GM21381 (cell line): ENCODE data around the gene OPN4.

Experiments
- ATAC-seq: cut with Tn5 transposase; IDR thresholded peaks from one replicate; pipeline ENCODE4 v1.9.1; 2021; ENCODE audit warnings: mild to moderate bottlenecking, moderate library complexity; ENCODE audit not compliant: unreplicated experiment

OPN4 gene

GRCh38 chr10:86647773-86648703 lies 6.3 kb upstream of the OPN4 start:
- ATAC-seq = no peak

DNA sequence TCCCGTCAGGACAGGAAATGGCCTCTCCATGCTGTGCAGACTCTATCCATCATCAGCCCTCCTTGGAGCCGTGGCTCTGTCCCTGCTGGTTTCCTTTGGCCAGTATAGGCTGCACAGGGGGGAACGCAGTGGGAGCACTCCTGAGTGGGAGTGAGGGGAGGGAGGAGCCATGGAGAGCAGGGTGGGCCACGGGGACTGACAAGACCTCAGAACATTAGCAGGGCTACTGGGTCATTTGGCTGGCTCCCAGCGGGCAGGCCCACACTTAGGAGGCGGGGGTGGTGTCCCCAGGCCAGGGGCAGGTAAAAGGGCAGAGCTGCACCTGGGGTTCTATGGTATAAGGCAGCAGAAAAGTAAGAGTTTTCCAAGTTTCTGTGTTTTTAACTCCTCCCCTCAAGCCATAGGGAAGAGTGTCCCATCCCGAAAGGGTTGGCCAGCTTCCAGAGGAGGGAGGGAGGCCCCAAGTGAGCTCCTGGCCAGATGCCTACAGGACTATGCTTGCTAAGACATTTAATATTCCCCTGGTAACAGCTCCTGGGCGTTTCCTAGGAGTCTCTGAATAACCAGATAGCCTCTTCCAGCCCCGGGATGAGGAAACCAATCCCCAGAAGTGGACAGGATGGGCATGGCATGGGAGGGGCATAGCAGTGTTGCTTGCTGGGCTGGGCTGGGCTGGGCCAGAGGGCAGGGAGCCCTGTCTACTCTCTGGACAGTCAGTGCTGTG lies 5.5 kb upstream of the OPN4 start:
- no peak for ATAC-seq

DNA sequence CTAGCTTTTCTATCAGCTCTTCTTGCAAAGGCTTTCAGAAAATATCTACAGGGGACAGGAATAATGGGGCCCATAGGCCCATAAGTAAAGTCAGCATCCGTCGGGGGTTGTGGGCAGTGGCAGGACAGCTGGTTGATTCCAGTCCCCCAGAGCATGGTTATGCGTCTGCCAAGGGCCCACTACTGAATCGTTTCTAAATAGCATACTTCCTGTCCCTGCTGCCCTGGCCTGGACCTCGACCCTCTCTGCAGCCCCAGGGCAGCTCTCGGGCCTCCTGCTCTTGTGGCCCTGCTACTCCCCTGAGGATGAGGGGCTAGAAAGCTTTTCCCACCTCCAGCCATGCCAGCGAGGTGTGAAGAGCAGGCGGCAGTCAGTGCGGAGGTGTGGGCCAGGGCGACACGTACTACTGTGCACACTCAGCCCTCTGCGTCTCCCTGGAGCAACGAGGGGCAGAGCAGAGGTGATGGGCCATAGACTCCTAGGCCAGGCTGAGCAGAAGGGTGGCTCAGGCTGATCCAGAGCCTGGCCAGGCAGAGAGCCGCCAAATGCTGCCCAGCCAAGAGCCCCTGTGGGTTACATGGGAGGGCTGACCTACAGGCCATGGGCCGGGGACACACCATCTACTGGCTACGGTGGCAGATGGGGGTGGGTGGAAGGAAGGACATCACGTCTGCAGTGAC lies 4.7 kb upstream of the OPN4 start:
- ATAC-seq = no peak

DNA sequence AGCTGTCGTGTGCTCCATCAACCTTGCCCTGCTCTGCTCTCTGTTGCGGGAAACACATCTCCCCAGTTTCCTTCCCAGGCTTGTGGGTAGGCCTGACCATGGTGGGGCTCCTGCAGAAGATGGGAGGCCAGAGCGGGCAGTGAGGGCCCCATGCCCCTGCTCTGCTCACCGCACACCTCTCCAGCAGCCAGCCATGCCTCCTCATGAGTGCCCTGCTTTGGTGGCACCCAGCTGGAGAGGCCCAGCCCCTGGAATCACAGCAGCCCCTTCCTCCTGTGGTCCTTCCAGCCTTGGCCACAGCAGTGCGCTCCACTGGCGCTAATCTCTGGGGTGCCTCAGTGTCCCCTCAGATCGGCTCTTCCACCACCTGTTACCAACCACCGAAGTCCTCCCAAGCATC lies 4.2 kb upstream of the OPN4 start:
- no peak for ATAC-seq

DNA sequence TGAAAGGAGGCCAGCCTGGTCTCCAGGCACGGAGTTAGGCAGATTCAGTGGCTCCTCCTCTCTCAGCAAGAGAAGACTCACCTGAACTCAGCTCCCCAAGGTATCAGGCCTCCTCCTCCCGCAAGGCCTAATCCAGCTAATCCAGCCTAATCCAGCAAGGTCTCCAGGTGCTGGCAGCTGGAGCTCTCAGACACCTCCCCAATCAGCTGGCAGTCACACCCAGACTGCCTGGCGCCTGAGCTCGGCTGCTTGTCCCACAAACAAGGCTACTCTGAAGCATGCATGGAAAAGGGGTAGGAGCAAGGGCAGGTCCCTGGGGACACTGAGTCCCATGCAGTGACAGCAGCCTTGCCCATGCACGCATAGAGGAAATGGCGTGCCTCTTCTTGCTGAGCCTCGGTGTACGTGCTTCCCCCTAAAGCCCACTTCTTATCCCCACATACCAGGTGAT lies 3.3 kb upstream of the OPN4 start:
- ATAC-seq = no peak

DNA sequence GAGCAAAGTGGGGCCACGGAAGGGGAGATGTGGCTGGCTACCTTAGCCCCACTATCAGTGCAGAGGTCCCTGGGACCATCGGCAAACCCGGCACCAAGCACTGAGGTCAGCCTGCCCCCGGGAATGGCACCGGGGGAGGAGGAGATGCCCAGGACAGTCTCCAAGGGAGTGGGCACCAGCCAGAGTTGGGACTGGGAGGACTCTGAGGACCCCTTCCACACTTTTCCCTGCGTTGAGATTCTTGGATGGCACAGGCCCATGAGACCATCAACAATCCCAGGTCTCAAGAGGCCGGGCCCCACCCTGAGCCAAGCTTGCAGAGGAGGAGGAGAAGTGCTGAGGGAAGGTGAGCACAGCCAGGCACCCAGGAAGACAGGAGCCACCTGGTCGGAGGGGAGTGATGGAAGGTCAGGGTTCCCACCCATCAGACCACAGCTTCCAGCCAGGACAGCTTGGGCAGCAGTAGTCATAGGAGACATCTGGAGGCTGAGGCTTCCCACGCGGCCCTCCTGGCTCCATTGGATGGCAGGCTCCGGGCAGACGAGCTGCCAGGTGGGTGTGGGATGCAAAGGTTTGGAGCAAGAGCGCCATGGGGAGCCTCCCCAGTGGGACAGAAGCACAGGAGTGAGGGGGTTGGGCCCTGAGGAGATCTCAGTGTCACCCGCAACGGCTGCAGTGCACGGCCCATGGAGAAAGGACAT lies 2.6 kb upstream of the OPN4 start:
- ATAC-seq = no peak

GRCh38 chr10:86652361-86653202 lies 1.8 kb upstream of the OPN4 start:
- no peak for ATAC-seq

GRCh38 chr10:86653379-86653778 lies 968 bp upstream of the OPN4 start:
- no peak for ATAC-seq

DNA sequence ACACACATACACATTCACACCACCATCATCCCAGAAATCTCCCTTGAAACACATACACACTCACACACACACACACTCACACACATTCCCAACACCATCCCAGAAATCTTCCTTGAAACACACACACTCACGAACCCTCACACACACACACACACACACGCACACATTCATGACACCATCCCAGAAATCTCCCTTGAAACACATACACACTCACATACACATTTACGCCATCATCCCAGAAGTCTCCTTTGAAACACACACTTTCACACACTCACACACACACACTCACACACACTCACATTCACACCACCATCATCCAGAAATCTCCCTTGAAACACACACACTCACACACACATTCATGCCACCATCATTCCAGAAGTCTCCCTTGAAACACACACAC lies 360 bp upstream of the OPN4 start:
- ATAC-seq = no peak

DNA sequence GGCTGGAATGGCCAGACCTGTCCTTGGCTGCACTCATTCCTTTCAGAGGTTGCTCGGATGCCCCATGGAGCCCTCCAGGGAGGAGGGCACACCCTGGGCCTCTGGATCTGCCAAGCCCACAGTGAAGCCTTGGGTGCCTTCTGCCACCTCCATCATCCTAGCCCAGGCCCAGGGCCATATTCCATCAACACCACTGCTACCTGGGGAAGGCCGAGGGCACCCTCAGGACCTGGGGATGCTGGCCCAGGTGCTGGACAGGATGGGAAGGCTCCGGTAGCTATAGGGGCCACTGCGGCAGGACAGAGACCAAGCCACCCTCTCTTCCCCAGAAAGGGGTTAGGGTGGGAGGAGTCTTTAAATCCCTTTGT lies 810 bp downstream of the OPN4 start:
- ATAC-seq = no peak

DNA sequence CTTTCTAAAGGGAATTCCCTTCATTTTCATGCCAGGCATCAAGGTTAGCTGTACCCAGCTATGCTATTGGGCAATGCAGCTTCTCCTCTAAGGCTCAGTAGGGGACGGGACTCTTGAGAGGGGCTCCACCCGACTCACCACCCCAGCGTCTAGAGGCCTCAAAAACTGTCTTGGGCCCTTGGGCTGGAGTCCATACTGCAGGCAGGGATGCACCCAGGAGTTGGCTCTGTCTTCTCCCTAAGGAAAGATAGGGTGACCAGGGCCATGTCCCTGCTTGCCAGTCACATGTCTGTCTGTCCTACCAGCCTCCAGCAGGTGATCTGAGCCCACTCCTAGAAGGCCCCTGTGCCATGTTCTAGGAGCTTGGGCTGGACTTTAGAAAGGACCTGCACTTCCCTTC lies 1.2 kb downstream of the OPN4 start:
- no peak for ATAC-seq

DNA sequence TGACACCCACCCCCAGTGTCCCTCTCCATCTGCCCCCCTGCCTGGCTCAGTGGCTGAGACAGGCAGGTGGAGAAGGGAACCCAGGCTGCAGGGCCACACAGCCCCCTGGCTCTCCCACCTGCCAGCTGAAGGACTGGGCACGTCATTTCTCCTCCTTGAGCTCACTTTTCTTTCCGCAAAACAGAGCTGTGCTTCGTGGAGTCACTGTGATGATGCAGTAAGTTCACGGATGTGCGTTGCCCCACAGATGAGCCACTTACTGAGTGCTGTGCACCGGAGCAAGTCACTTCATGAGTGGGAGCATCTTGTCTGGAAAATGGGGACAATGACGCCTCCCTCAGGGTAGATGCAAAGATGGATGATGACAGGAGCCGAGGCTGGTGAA lies 2.7 kb downstream of the OPN4 start:
- ATAC-seq = no peak

DNA sequence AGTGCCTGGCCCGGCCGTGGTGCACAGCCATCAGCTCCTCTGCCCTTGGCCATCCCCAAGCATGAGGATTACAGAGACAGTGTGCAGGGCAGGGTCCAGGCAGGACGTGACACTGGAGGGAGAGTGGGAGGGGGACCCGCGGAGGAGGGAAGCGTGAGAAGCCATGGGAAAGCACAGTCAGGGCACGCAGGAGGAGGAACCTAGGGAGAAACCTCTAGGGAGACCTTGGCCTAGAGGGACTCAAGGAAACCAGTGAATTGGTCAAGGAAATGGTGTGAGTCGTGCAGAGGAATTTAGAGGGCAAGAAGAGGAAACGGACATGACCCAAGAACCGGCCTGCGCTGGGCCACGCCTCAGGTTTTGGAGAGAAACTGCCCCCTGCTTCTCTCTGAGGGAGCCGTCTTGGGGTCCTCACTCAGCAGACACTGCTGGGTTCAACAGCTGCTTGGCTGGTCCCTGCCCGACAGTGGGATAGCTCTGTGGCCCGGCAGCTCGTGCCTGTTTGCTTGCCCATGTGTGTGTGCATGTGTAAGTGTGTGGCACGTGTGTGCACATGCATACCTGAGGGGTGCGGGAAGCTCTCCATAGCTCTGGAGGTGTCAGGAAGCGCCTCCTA lies 3.2 kb downstream of the OPN4 start:
- ATAC-seq = no peak

DNA sequence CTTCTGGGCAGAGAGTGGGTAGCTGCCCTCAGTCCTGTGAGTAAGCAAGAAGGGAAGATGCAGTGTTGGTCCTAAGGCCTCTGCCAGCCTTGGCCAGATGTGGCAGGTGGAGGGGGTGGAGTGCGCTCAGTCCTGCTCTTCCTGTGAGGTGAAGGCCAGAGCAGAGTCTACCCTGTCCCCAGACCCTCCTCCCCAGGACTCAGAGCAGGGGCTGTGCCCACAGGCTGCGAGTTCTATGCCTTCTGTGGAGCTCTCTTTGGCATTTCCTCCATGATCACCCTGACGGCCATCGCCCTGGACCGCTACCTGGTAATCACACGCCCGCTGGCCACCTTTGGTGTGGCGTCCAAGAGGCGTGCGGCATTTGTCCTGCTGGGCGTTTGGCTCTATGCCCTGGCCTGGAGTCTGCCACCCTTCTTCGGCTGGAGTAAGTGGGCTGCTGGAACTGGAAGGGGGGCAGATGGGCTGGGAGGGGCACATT lies 4.0 kb downstream of the OPN4 start:
- no peak for ATAC-seq

DNA sequence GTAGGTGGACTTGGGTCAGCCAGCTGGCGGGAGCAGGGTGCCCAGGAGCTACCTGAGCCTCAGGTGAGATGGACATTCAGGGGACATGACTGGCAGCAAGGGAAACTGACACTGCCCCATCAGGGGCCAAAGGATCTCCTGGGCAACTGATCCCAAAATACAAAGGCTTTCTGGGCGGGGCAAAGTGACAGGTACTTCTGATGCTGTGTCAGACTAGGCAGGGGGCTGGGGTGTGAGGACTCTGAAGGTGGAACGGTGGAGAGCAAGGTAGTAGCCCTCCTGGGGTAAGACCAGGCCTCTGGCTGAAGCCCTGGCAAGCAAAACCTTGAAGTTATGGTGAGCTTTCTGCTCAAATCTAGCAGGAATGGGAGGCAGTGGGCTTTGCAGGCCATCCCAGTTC lies 4.4 kb downstream of the OPN4 start:
- no peak for ATAC-seq

DNA sequence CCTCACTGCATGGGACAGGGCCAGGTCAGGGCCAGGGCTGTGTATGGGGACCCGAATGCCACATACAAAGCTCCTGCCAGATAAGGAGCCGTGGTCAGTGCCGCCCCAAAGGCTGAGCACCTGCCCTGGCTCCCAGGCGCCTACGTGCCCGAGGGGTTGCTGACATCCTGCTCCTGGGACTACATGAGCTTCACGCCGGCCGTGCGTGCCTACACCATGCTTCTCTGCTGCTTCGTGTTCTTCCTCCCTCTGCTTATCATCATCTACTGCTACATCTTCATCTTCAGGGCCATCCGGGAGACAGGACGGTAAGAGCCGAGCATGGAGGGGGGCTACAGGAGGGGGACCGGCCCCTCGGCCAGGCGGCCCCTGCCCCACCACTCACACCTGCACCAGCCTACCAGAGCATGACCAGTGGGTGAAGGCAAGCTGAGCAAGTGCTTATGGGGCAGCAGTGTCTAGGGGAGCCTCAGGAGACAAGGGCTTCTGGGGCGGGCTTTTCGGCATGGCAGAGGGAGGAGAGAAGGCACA lies 4.9 kb downstream of the OPN4 start:
- ATAC-seq = no peak

- ATAC-seq = no peak
Observed at GRCh38 chr10:86659721-86660453, 5.5 kb downstream of the OPN4 start.

DNA sequence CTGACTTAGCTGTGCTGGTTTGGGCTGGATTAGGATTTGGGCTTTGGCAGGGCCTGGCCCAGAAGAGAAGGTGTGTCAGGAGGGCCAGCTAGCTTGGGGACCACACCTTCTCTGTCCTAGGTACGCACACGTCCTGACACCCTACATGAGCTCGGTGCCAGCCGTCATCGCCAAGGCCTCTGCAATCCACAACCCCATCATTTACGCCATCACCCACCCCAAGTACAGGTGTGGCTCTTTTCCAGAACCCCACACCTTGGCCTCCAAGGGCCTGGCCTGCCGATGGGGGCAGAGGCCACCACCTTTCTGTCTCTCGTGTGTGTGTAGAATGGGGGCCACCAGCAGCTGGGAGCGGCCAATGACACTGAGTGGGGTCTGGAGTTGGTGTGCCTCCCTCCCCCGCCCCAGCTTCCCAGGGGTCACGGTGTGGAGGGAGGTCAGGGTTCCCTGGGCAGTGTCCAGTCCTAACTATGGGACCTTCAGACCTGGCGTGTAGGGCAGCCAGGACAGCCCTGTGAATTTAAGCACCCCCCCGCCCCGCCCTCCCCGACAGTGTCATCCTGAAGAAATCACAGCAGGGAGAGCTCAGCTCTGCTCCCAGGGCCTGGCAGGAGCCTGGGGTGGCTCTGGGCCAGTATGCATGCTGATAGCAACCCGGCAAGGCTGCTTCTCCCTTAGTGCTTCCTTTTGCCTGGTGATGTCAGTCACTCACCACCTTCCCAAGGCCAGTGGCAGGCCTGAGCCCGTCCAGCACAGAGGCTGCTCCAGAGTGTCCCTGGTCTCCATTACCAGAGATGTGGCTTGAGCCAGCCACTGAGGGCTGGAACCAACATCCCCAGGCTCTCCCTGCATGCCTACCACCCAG lies 7.0 kb downstream of the OPN4 start:
- no peak for ATAC-seq
